Measurements from ENCODE around the gene AKAP6. TPM values are rescaled to one million over a fixed set of nuclear protein-coding genes. Genes with fewer than 3 reads are reported as not detected.
"Not testable (repeated sequence)": the region's sequence is repeated elsewhere in the genome, so short reads cannot be mapped to it uniquely, and the experiment has no call there.

The AKAP6 gene
- total RNA-seq, 1 experiment from 2014 or later = 2.3 TPM

- H3K9me3 Mint-ChIP-seq (ENCODE audit: unreplicated experiment) = no peaks in the 10 kb centered on the region
- no peaks in the 10 kb centered on the region for H3K27me3 Mint-ChIP-seq (ENCODE audit: insufficient read depth, unreplicated experiment)
- no peaks in the 10 kb centered on the region for H3K36me3 Mint-ChIP-seq (ENCODE audit: insufficient read depth, unreplicated experiment)
- no TSS peak for BruUV-seq (replicated peaks)
- DNase-seq (ENCODE audit: unreplicated experiment) = no peak
- no peak overlapping the region for H3K4me3 Mint-ChIP-seq (ENCODE audit: unreplicated experiment)
- POLR2A ChIA-PET = interaction anchor here (0.6 kb wide), 3 partner anchors 10 to 73 kb away, joined by 3 to 4 read pairs (median 4); no protein-coding TSS in a partner anchor
- TF ChIP-seq CTCF (IDR thresholded peaks at IDR 0.05; ENCODE audit: unreplicated experiment) = no peak
- H3K4me1 Mint-ChIP-seq (ENCODE audit: insufficient read depth, unreplicated experiment) = peaks cover 30% of the 10 kb centered on the region
- H3K27ac Mint-ChIP-seq (ENCODE audit: low read depth, unreplicated experiment) = no peak overlapping the region
- intact Hi-C loops (cut with micrococcal nuclease) = no loop called here
- CTCF ChIA-PET = no interaction called here
These were observed 39.0 kb downstream of the AKAP6 start for GRCh38 chr14:32368107-32368506.

DNA sequence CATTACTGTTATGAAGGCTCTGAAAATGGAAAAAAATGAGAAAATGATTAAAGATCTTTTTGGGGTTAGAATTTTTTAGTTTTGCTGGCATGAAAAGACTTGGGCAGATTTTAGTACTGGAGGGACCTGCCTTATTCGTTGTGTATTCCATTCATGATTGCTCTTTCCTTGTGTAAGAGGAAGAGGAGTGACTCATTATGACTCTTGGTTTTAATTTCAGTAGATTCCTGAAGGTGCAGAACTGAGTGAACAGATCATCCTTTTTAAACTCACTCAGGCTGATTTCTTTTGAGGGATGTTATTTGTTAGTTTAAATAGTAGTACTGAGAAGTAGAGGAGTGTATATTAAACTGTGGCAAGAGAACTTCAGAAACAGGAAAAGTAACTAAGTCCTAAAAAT lies 41.6 kb downstream of the AKAP6 start:
- peak; percentile 64 for DNase-seq (ENCODE audit: unreplicated experiment)
- H3K4me1 Mint-ChIP-seq (ENCODE audit: insufficient read depth, unreplicated experiment) = peaks cover 28% of the 10 kb centered on the region
- H3K27me3 Mint-ChIP-seq (ENCODE audit: insufficient read depth, unreplicated experiment) = no peaks in the 10 kb centered on the region
- intact Hi-C loops (cut with micrococcal nuclease) = no loop called here
- H3K36me3 Mint-ChIP-seq (ENCODE audit: insufficient read depth, unreplicated experiment) = no peaks in the 10 kb centered on the region
- CTCF ChIA-PET = interaction anchor here (1.0 to 1.9 kb wide), 3 partner anchors 12 to 190 kb away, joined by 3 to 5 read pairs (median 5); no protein-coding TSS in a partner anchor
- TF ChIP-seq CTCF (IDR thresholded peaks at IDR 0.05; ENCODE audit: unreplicated experiment) = no peak
- no peaks in the 10 kb centered on the region for H3K9me3 Mint-ChIP-seq (ENCODE audit: unreplicated experiment)
- no TSS peak for BruUV-seq (replicated peaks)
- no peak overlapping the region for H3K4me3 Mint-ChIP-seq (ENCODE audit: unreplicated experiment)
- H3K27ac Mint-ChIP-seq (ENCODE audit: low read depth, unreplicated experiment) = peak overlapping the region; percentile 40
- POLR2A ChIA-PET = interaction anchor here (0.7 to 1.7 kb wide), 2 partner anchors 9 to 293 kb away, joined by 3 read pairs; no protein-coding TSS in a partner anchor

DNA sequence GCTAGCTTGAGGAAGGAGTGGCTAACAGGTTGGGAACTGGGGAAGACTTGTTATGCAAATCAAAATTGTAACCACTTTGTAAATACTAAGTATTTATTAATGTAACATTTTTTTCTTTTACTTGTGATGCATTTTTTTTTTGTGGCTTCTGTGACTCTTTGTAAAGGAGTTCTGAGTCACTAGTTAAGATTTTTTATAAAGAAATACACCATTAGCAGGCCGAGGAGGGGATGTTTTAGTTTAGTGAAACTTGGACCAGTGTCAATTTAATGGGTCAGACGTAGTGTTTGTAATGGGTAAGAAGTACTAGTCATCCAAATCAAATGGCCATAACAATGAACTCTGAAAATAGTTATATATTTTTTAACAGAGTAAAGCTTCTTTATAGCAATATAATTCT lies 43.1 kb downstream of the AKAP6 start:
- no peak for TF ChIP-seq CTCF (IDR thresholded peaks at IDR 0.05; ENCODE audit: unreplicated experiment)
- Mint-ChIP-seq H3K36me3 (ENCODE audit: insufficient read depth, unreplicated experiment) (no peaks in the 10 kb centered on the region), H3K4me3 (ENCODE audit: unreplicated experiment) (no peak overlapping the region), H3K27ac (ENCODE audit: low read depth, unreplicated experiment) (peak overlapping the region; percentile 40), H3K9me3 (ENCODE audit: unreplicated experiment) (no peaks in the 10 kb centered on the region), H3K27me3 (ENCODE audit: insufficient read depth, unreplicated experiment) (no peaks in the 10 kb centered on the region), H3K4me1 (ENCODE audit: insufficient read depth, unreplicated experiment) (peaks cover 17% of the 10 kb centered on the region)
- POLR2A ChIA-PET = interaction anchor here (0.6 to 1.7 kb wide), 6 partner anchors 11 to 1914 kb away, joined by 3 to 6 read pairs (median 3); no protein-coding TSS in a partner anchor
- DNase-seq (ENCODE audit: unreplicated experiment) = peak; percentile 59
- BruUV-seq (replicated peaks) = TSS peak; percentile 42
- intact Hi-C loops (cut with micrococcal nuclease) = no loop called here
- CTCF ChIA-PET = interaction anchor here (0.6 to 1.2 kb wide), 5 partner anchors 10 to 1938 kb away, joined by 3 to 5 read pairs (median 3); no protein-coding TSS in a partner anchor

GRCh38 chr14:32373174-32373573 lies 44.1 kb downstream of the AKAP6 start:
- H3K9me3 Mint-ChIP-seq (ENCODE audit: unreplicated experiment) = not testable (repeated sequence)

More at GRCh38 chr14:32373174-32373573, 44.1 kb downstream of the AKAP6 start:
- H3K4me3 Mint-ChIP-seq (ENCODE audit: unreplicated experiment); H3K27me3 Mint-ChIP-seq (ENCODE audit: insufficient read depth, unreplicated experiment); BruUV-seq (replicated peaks); DNase-seq (ENCODE audit: unreplicated experiment); intact Hi-C loops (cut with micrococcal nuclease); H3K36me3 Mint-ChIP-seq (ENCODE audit: insufficient read depth, unreplicated experiment): not testable (repeated sequence)
- Mint-ChIP-seq H3K4me1 (ENCODE audit: insufficient read depth, unreplicated experiment) (peaks cover 17% of the 10 kb centered on the region), H3K27ac (ENCODE audit: low read depth, unreplicated experiment) (peak overlapping the region; percentile 40)
- CTCF ChIA-PET = interaction anchor here (0.6 to 1.0 kb wide), 3 partner anchors 52 to 349 kb away, joined by 3 to 4 read pairs (median 3); no protein-coding TSS in a partner anchor
- POLR2A ChIA-PET = interaction anchor here (0.6 to 1.2 kb wide), 5 partner anchors 12 to 916 kb away, joined by 3 read pairs; partner anchors contain the start of gene DTD2
